Kidney epithelial cell (primary cell): Measurements from ENCODE around the gene RAI1. TPM values are rescaled to one million over a fixed set of nuclear protein-coding genes. Genes with fewer than 3 reads are reported as not detected.
"Not testable (repeated sequence)": the region's sequence is repeated elsewhere in the genome, so short reads cannot be mapped to it uniquely, and the experiment has no call there.

Experiments used
- DNase-seq: peaks from one replicate; pipeline ENCODE4 v3.0.0-alpha.2; 2010; ENCODE audit warnings: low read depth
- H3K27me3 ChIP-seq: 2 replicates; pipeline ENCODE4 v1.6.0; 2011; ENCODE audit warnings: low read length; ENCODE audit not compliant: control insufficient read depth, insufficient read depth
- H3K36me3 ChIP-seq: 2 replicates; pipeline ENCODE4 v1.5.1; 2011; ENCODE audit warnings: low read length; ENCODE audit not compliant: control insufficient read depth, insufficient read depth
- H3K4me3 ChIP-seq: 2 replicates; pipeline ENCODE4 v1.5.1; 2011; ENCODE audit warnings: low read depth, mild to moderate bottlenecking, control low read depth, low read length
- total RNA-seq: library from RNA; depleted of rRNA; stranded (reverse); fragments of >200 nt; gene quantifications from 2 replicates; pipeline ENCODE4 v1.2.3, GENCODE V29; 2015
- TF ChIP-seq, protein P1 (sequence below): IDR thresholded peaks from 2 replicates; pipeline ENCODE4 v1.5.1; 2011; ENCODE audit warnings: mild to moderate bottlenecking, moderate library complexity, low read length, control low read depth, inconsistent platforms; ENCODE audit not compliant: insufficient read depth, poor library complexity, severe bottlenecking

Gene RAI1
- total RNA-seq, 1 donor from 2014 or later, result 31.3 TPM

DNA sequence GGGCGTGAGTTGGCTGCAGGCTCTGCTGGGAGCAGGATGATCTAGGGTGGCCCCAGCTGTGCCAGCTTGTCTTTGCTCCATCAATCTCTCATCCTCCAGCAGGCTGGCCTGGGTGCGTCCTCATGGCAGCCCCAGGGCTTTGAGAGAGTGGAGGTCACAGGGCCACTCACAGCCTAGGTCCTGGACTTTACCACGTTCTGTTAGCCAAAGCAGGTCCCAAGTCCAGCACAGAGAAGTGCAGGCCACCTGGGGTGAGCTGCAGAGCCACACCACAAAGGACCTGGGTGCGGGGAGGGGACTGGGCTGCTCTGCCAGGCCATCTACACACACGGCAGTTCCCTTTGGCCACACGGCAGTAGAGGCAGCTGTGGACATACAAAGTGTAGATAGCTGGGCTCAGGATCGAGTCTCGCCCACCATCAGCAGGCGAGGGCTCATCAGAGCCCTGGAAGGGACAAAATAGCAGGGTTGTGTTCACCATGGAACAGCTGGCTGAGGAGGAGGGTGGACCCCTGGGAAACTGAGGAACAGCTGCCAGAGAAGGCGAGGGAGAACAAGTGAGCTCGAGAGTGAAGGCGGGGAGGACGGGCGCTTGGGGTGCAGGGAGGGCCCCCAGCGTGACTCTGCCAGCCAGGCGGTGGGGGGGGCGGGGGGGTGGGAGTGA, 125.5 kb downstream of the RAI1 start:
- TF ChIP-seq, protein P1, sequence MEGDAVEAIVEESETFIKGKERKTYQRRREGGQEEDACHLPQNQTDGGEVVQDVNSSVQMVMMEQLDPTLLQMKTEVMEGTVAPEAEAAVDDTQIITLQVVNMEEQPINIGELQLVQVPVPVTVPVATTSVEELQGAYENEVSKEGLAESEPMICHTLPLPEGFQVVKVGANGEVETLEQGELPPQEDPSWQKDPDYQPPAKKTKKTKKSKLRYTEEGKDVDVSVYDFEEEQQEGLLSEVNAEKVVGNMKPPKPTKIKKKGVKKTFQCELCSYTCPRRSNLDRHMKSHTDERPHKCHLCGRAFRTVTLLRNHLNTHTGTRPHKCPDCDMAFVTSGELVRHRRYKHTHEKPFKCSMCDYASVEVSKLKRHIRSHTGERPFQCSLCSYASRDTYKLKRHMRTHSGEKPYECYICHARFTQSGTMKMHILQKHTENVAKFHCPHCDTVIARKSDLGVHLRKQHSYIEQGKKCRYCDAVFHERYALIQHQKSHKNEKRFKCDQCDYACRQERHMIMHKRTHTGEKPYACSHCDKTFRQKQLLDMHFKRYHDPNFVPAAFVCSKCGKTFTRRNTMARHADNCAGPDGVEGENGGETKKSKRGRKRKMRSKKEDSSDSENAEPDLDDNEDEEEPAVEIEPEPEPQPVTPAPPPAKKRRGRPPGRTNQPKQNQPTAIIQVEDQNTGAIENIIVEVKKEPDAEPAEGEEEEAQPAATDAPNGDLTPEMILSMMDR, result no peak
- DNase-seq, result no peak
- Histone ChIP-seq H3K27me3 (no peaks in the 10 kb centered on the region), H3K36me3 (peaks cover 6% of the 10 kb centered on the region), H3K4me3 (no peak overlapping the region)

DNA sequence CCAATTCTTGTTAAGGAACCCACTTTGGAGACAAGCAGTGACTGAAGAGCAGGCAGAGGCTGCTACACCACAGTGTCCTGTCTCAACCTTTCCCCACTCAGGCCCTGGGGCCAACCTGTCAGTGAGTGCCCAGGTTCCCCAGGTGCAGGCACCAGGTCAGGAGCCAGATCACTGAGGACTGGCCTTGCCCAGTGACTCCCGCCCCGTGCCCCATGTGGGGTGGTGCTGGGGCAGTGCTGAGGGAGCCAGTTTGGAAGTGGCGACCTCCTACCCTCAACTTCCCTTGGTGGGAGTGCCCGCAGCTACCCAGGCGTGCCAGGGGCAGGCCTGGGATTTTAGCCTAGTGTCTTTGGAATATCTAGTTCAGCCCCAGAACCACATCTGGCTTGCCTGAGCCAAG, 126.2 kb downstream of the RAI1 start:
- no peak for DNase-seq
- H3K36me3 ChIP-seq, result peaks cover 6% of the 10 kb centered on the region
- TF ChIP-seq, protein P1, result no peak
- no peaks in the 10 kb centered on the region for H3K27me3 ChIP-seq
- no peak overlapping the region for H3K4me3 ChIP-seq

DNA sequence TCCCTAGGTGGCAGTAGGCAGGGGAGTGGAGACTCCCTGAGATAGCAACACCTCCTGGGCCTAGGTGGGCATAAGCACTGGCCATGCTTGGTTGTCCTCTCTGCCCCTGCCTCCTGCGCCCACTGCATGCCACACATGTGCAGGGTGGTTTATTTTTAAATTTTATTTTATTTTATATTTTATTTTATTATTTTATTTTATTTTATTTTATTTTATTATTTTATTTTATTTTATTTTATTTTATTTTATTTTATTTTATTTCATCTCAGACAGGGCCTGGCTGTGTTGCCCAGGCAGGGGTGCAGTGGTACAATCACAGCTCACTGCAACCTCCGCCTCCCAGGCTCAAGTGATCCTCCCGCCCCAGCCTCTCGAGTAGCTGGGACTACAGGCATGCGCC, 126.9 kb downstream of the RAI1 start:
- not testable (repeated sequence) for DNase-seq, H3K27me3 ChIP-seq, H3K4me3 ChIP-seq, H3K36me3 ChIP-seq

DNA sequence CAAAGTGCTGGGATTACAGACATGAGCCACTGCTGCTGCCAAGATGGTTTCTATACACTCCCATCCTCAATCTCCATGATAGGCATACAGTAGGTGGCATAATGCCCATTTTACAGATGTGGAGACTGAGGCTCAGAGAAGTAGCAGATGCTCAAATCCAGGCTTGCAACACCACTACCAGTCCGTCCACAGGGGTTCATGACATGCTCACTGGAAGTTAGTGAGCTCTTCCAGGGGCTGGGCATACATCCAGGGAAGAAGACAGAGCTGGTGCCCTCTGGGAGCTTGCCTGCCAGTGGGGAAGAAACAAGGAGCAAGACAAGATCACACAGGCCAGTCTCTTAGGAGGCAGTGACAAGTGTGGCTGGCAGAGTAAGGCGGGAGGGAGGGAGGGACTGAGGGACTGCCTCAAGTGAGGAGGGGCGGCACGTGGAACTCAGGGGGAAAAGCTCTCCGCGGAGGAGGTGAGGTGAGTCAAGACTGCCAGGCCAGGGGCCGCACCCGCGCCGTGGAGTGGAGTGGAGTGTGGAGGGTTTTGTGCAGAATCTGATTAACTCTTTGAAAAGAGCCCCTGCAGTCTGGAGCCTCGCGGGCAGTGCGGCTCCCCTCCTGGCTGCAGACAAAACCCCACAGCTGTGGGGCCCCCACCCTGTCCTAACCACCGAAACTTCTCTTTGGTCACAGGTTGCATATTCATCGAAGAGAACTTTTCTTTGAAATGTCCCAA, 127.6 kb downstream of the RAI1 start:
- Histone ChIP-seq H3K36me3 (peaks cover 10% of the 10 kb centered on the region), H3K27me3 (no peaks in the 10 kb centered on the region), H3K4me3 (no peak overlapping the region)
- TF ChIP-seq, protein P1, result no peak
- no peak for DNase-seq

DNA sequence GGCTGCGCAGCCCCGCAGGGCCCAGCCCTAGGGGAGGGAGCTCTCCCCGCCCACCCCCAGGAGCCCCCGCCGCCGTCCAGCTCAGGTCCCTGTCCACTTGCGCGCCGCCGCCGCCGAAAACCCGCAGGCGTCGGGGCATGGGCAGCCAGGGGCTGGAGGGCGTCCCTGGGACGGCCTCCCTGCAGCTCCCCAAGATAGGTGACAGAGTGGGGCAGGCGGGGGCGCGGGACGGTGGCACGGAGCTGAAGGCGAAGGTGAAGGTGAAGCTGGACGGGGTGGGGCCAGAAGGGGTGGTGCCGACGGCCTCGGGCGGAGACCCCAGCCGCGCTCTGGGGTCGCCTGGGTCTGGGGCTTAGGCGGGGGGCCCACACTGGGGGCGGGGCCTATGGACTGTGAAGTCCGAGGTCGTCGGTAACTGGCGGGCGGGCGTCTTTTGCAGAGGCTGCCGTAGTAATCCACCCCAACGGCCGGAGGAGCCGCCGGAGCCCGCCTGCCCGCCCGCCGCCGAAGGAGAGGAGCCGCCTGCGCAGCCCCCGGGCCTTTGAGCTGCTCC, 128.3 kb downstream of the RAI1 start:
- no peak for DNase-seq

More for the DNA sequence above, 128.3 kb downstream of the RAI1 start:
- H3K27me3 ChIP-seq, result no peaks in the 10 kb centered on the region
- H3K4me3 ChIP-seq, result no peak overlapping the region
- TF ChIP-seq, protein P1, result no peak
- peaks cover 9% of the 10 kb centered on the region for H3K36me3 ChIP-seq
